Smooth muscle cell (in vitro differentiated cells): Measurements from ENCODE around the gene VASH2. TPM values are rescaled to one million over a fixed set of nuclear protein-coding genes. Genes with fewer than 3 reads are reported as not detected.
"Not testable (repeated sequence)": the region's sequence is repeated elsewhere in the genome, so short reads cannot be mapped to it uniquely, and the experiment has no call there.

Source experiments
- DNase-seq: peaks from one replicate; lab custom pipeline; 2025; ENCODE audit not compliant: unreplicated experiment; lab: John Stamatoyannopoulos, UW
- H2AFZ ChIP-seq: fragments of 200-600 bp; sonication (generic); 2 replicates; pipeline ENCODE4 v1.6.0; 2016; ENCODE audit warnings: antibody characterized with exemption, low read depth, mild to moderate bottlenecking
- H3F3A ChIP-seq: fragments of 200-600 bp; sonication (generic); 2 replicates; pipeline ENCODE4 v1.6.0; 2017; ENCODE audit warnings: antibody characterized with exemption, low read depth
- H3K27ac ChIP-seq: fragments of 200-600 bp; sonication (generic); 2 replicates; pipeline ENCODE4 v1.5.1; 2016; ENCODE audit warnings: low read depth, mild to moderate bottlenecking
- H3K27me3 ChIP-seq: fragments of 200-600 bp; sonication (generic); 2 replicates; pipeline ENCODE4 v1.6.1; 2016; ENCODE audit warnings: low read depth, mild to moderate bottlenecking
- H3K36me3 ChIP-seq: fragments of 200-600 bp; sonication (generic); 2 replicates; pipeline ENCODE4 v1.5.1; 2016; ENCODE audit warnings: low read depth
- H3K4me1 ChIP-seq: fragments of 200-600 bp; sonication (generic); 2 replicates; pipeline ENCODE4 v1.5.1; 2016; ENCODE audit warnings: low read depth
- H3K4me2 ChIP-seq: fragments of 200-600 bp; sonication (generic); 2 replicates; pipeline ENCODE4 v1.6.0; 2016; ENCODE audit warnings: mild to moderate bottlenecking
- H3K4me3 ChIP-seq: fragments of 200-600 bp; sonication (generic); 2 replicates; pipeline ENCODE4 v1.5.1; 2016; ENCODE audit warnings: mild to moderate bottlenecking
- H3K79me2 ChIP-seq: fragments of 200-600 bp; sonication (generic); 2 replicates; pipeline ENCODE4 v1.6.0; 2016; ENCODE audit warnings: low read depth, mild to moderate bottlenecking
- H3K9ac ChIP-seq: fragments of 200-600 bp; sonication (generic); 2 replicates; pipeline ENCODE4 v1.6.0; 2016; ENCODE audit warnings: low read depth
- H3K9me3 ChIP-seq: fragments of 200-600 bp; sonication (generic); replicated peaks from 2 replicates; pipeline ENCODE4 v1.5.1; 2016; ENCODE audit warnings: low read depth
- H4K20me1 ChIP-seq: fragments of 200-600 bp; sonication (generic); 2 replicates; pipeline ENCODE4 v1.6.0; 2016; ENCODE audit warnings: low read depth
- CTCF ChIP-seq: fragments of 200-600 bp; sonication (generic); IDR thresholded peaks from 2 replicates; pipeline ENCODE4 v1.5.1; 2017; ENCODE audit warnings: borderline replicate concordance, mild to moderate bottlenecking, antibody characterized with exemption; ENCODE audit not compliant: insufficient read depth, poor library complexity, severe bottlenecking
- WGBS: methylation state at CpG from one replicate; pipeline ENCODE4 v1.1.7; 2016; ENCODE audit warnings: low lambda C conversion rate; 5-methylcytosine and 5-hydroxymethylcytosine counted together
- polyA plus RNA-seq: library from polyadenylated mRNA; unstranded; fragments of >200 nt; fragmentation: Nextera tagmentation; extraction: Ambion mirVana; gene quantifications from 2 replicates; pipeline ENCODE4 v1.2.1, GENCODE V29; 2016
- total RNA-seq: library from RNA; depleted of rRNA; stranded (reverse); fragments of >200 nt; gene quantifications from 2 replicates; pipeline ENCODE4 v1.2.3, GENCODE V29; 2014

Gene VASH2
- total and polyA plus RNA-seq, 2 experiments from 2014 or later: 6.9 to 16.0 TPM

- no peak overlapping the region for H3K9ac ChIP-seq
- no peaks in the 10 kb centered on the region for H3K36me3 ChIP-seq
- DNase-seq: no peak
- TF ChIP-seq CTCF: no peak
- H3K4me3 ChIP-seq: no peak overlapping the region
- H2AFZ ChIP-seq: no peak overlapping the region
- peaks cover 3% of the 10 kb centered on the region for H3K4me1 ChIP-seq
- H3F3A ChIP-seq: no peaks in the 10 kb centered on the region
- no peaks in the 10 kb centered on the region for H3K79me2 ChIP-seq
- H3K4me2 ChIP-seq: no peak overlapping the region
- H3K27ac ChIP-seq: no peak overlapping the region
- no peaks in the 10 kb centered on the region for H4K20me1 ChIP-seq
- no peaks in the 10 kb centered on the region for H3K9me3 ChIP-seq
- no peaks in the 10 kb centered on the region for H3K27me3 ChIP-seq
- 95% methylated on average over 6 of the region's 6 CpGs for WGBS
Observed at GRCh38 chr1:212960932-212961331, 10.6 kb downstream of the VASH2 start.

GRCh38 chr1:212962509-212962908 is 12.2 kb downstream of the VASH2 start:
- Histone ChIP-seq H3K9ac (no peak overlapping the region), H4K20me1 (no peaks in the 10 kb centered on the region), H3K4me3 (no peak overlapping the region), H3K9me3 (no peaks in the 10 kb centered on the region), H3K27me3 (no peaks in the 10 kb centered on the region), H2AFZ (no peak overlapping the region), H3K36me3 (no peaks in the 10 kb centered on the region), H3K27ac (no peak overlapping the region), H3K4me1 (peaks cover 3% of the 10 kb centered on the region), H3K79me2 (no peaks in the 10 kb centered on the region), H3K4me2 (no peak overlapping the region), H3F3A (no peaks in the 10 kb centered on the region)
- no peak for DNase-seq
- TF ChIP-seq CTCF: no peak
- WGBS: 97% methylated on average over 5 of the region's 5 CpGs

GRCh38 chr1:212964102-212964501 is 13.8 kb downstream of the VASH2 start:
- Histone ChIP-seq H3K79me2 (no peaks in the 10 kb centered on the region), H3K9ac (no peak overlapping the region), H3K4me2 (no peak overlapping the region), H3K4me1 (peaks cover 3% of the 10 kb centered on the region), H3K36me3 (no peaks in the 10 kb centered on the region), H2AFZ (no peak overlapping the region), H3K4me3 (no peak overlapping the region), H3K9me3 (no peaks in the 10 kb centered on the region), H3K27me3 (no peaks in the 10 kb centered on the region), H4K20me1 (no peaks in the 10 kb centered on the region), H3F3A (no peaks in the 10 kb centered on the region), H3K27ac (no peak overlapping the region)
- no peak for TF ChIP-seq CTCF
- 94% methylated on average over 6 of the region's 6 CpGs for WGBS
- DNase-seq: no peak

- H3F3A ChIP-seq, H4K20me1 ChIP-seq, H3K79me2 ChIP-seq, H3K4me2 ChIP-seq, H3K9ac ChIP-seq, H2AFZ ChIP-seq, DNase-seq, H3K4me1 ChIP-seq, H3K27ac ChIP-seq, H3K4me3 ChIP-seq, H3K36me3 ChIP-seq, H3K27me3 ChIP-seq, H3K9me3 ChIP-seq: not testable (repeated sequence)
- WGBS: 90% methylated on average over 1 of the region's 1 CpG
Observed at GRCh38 chr1:212964993-212965392, 14.7 kb downstream of the VASH2 start.
